Left ventricle myocardium inferior (tissue), 1 donor: ENCODE measurements around the gene SIX3. TPM values are rescaled to one million over a fixed set of nuclear protein-coding genes. Genes with fewer than 3 reads are reported as not detected.

Experiments
- DNase-seq: peaks from one replicate; pipeline ENCODE4 v3.0.0-alpha.2; 2020
- H3K27ac ChIP-seq: fragments of 200-600 bp; replicated peaks from 2 replicates; pipeline ENCODE4 v1.8.0; 2021
- H3K27me3 ChIP-seq: fragments of 200-600 bp; 2 replicates; pipeline ENCODE4 v1.8.0; 2021; ENCODE audit warnings: low read depth
- H3K36me3 ChIP-seq: fragments of 200-600 bp; 2 replicates; pipeline ENCODE4 v1.8.0; 2021
- H3K4me1 ChIP-seq: fragments of 200-600 bp; 2 replicates; pipeline ENCODE4 v1.8.0; 2021
- H3K4me3 ChIP-seq: fragments of 200-600 bp; 2 replicates; pipeline ENCODE4 v1.8.0; 2021; ENCODE audit warnings: mild to moderate bottlenecking, moderate library complexity
- H3K9me3 ChIP-seq: fragments of 200-600 bp; replicated peaks from 2 replicates; pipeline ENCODE4 v1.8.0; 2021
- intact Hi-C: fragments of 100-400 bp; cut with micrococcal nuclease; formaldehyde crosslinking; loops from one replicate; pipeline ENCODE4 v1.11.0; 2022
- total RNA-seq: library from RNA; stranded (reverse); fragmentation: NEBNext Ultra II Directional; extraction: Animal tissue kit (Norgen Biotek cat#: 25700); gene quantifications from one replicate; pipeline ENCODE4 v1.2.1, GENCODE V29; 2021
- TF ChIP-seq, protein P1 (sequence below): fragments of 200-600 bp; IDR thresholded peaks from 2 replicates; pipeline ENCODE4 v1.8.0; 2021; ENCODE audit warnings: antibody characterized with exemption, mild to moderate bottlenecking, borderline replicate concordance
- donor health status: DM: no; HTN: yes; CAD: no; lungs with severe emphysema.

SIX3 gene
- total RNA-seq, 1 donor from 2014 or later = not detected

DNA sequence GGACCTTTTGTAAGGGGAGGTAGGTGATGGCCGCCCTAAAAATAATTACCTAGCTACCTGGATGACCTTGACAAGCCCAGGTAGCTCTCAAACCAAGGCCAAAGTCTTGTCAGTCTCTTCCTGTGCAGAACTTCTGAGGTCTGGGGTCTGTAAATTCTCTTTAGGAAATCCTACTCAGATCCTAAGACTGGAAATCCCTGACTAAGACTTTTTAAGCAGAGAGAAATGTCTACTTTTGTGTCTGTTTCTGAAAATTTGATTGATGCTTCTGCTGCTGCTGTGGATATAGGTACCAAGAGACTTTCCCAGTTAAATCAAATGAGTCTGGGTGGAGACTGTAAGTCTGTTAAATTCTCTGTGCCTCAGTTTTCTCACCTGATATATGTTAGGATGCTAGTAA is 36.9 kb upstream of the SIX3 start:
- Histone ChIP-seq H3K4me1 (no peaks in the 10 kb centered on the region), H3K36me3 (no peaks in the 10 kb centered on the region), H3K4me3 (no peak overlapping the region), H3K27me3 (peaks cover 93% of the 10 kb centered on the region), H3K27ac (no peak overlapping the region), H3K9me3 (peaks cover 9% of the 10 kb centered on the region)
- intact Hi-C loops = no loop called here
- TF ChIP-seq, protein P1, sequence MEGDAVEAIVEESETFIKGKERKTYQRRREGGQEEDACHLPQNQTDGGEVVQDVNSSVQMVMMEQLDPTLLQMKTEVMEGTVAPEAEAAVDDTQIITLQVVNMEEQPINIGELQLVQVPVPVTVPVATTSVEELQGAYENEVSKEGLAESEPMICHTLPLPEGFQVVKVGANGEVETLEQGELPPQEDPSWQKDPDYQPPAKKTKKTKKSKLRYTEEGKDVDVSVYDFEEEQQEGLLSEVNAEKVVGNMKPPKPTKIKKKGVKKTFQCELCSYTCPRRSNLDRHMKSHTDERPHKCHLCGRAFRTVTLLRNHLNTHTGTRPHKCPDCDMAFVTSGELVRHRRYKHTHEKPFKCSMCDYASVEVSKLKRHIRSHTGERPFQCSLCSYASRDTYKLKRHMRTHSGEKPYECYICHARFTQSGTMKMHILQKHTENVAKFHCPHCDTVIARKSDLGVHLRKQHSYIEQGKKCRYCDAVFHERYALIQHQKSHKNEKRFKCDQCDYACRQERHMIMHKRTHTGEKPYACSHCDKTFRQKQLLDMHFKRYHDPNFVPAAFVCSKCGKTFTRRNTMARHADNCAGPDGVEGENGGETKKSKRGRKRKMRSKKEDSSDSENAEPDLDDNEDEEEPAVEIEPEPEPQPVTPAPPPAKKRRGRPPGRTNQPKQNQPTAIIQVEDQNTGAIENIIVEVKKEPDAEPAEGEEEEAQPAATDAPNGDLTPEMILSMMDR = no peak
- DNase-seq = no peak

DNA sequence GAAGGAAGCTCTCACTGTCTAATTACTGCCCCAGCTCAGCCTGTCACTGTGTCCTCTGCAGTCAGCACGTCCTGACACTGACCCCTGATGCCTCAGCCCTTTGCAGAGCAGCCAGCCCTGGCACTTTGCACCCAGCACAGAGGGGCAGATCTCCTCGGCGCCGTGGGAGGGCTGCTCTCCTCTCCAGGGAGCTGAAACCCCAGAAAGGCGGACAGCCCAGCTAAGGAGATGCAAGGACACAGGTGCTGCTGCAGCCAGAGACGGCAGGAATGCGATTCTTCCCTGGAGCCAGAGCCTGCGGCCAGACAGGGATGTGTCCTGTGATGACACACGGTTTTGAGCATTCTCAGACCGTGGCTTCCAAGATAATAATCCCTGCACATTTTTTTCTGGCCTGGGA is 34.5 kb upstream of the SIX3 start:
- intact Hi-C loops = no loop called here
- Histone ChIP-seq H3K9me3 (peaks cover 32% of the 10 kb centered on the region), H3K4me1 (no peaks in the 10 kb centered on the region), H3K4me3 (no peak overlapping the region), H3K36me3 (no peaks in the 10 kb centered on the region), H3K27me3 (peaks cover 74% of the 10 kb centered on the region), H3K27ac (no peak overlapping the region)
- no peak for DNase-seq
- TF ChIP-seq, protein P1 = no peak

DNA sequence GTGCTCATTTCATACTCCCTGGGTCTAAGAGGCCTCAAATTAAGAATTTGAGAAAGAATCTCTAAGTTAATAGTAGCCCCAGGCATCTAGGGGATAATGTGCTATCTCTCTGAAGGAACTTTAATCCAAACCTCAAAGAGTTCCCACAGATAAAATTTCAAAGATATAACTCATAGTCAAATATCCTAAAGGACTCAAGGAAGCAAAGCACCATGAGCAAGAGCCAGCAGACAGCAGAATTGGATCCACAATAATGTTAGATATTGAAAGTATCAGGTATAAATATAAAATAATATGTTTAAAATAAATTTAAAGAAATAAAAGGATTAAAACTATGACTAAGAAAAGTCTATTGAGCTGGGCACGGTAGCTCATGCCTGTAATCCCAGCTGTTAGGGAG is 31.7 kb upstream of the SIX3 start:
- Histone ChIP-seq H3K4me3 (no peak overlapping the region), H3K9me3 (peaks cover 32% of the 10 kb centered on the region), H3K27me3 (peaks cover 56% of the 10 kb centered on the region), H3K27ac (no peak overlapping the region), H3K36me3 (no peaks in the 10 kb centered on the region), H3K4me1 (no peaks in the 10 kb centered on the region)
- TF ChIP-seq, protein P1 = no peak
- DNase-seq = no peak
- intact Hi-C loops = no loop called here

DNA sequence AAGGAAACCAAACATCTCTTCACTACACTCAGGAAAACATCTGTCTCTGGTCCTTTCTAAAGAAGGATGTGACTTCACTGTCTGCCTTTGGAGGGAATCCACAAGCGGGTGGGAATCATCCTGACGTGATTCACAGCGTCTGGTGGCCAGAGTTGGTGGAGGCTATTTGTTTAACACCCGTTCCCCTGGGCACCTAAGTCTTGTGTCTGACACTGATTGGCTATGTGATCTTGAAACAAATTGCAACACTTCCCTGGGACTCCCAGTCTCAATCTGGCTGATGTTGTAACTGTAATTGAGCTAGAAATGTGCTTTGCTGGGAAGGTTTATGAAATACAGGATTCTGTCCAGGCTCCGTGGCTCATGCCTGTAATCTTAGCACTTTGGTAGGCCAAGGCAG is 28.8 kb upstream of the SIX3 start:
- H3K27ac ChIP-seq = no peak overlapping the region
- H3K4me1 ChIP-seq = no peaks in the 10 kb centered on the region
- TF ChIP-seq, protein P1 = no peak
- DNase-seq = no peak
- no peak overlapping the region for H3K4me3 ChIP-seq
- H3K9me3 ChIP-seq = peaks cover 32% of the 10 kb centered on the region
- H3K27me3 ChIP-seq = peaks cover 46% of the 10 kb centered on the region
- intact Hi-C loops = no loop called here
- no peaks in the 10 kb centered on the region for H3K36me3 ChIP-seq

DNA sequence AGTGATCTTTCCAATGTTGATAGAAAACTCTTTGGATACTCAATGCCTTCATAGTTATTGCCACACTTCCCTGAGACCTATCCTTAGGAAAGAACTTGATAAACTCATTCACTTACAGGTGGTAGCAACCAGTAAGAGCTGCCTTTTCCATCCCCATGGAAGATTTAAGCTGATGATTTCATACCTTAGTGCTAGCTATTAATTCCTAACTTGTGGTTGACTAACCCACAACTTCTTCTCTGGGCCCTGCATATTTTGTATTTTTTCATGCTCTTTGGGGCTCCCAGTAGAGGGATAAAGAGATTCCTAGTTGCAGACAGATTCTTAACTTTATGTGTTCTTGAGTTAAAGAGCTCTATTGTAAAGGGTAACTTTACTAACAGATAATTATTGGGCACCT is 25.2 kb upstream of the SIX3 start:
- Histone ChIP-seq H3K27me3 (peaks cover 68% of the 10 kb centered on the region), H3K27ac (no peak overlapping the region), H3K4me1 (no peaks in the 10 kb centered on the region), H3K9me3 (peaks cover 6% of the 10 kb centered on the region), H3K4me3 (no peak overlapping the region), H3K36me3 (no peaks in the 10 kb centered on the region)
- DNase-seq = no peak
- intact Hi-C loops = no loop called here
- TF ChIP-seq, protein P1 = no peak

DNA sequence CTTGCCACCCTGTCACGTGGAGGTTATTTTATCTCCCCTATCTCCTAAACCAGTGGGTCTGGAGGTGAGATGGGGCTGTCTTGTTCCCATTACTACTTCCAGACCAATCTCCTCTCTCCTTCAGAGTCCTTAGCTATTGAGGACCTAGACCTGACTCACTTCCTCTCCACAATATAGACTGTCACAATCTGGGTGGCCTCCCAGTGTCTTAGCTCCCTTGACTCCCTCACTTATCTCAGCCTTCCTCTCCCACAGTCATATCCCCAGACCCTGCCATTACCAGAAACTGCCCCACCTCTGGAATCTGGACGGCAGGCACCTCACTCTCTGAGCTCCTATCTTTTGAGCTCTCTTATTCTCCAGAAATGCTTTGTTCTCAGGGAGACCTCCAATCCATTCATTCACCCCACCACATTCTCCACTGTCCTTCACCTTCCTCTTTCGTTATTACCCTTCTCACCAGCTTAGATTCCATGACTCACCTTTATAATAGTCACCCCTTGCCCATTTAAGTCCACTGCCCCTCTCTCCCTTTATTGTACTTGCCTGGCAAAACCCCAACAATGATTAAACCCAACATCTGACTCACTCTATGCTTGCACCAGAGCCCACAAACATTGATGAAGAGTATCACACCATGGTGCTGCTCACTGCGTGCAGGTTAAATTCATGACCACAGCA is 23.3 kb upstream of the SIX3 start:
- Histone ChIP-seq H3K27me3 (peaks cover 74% of the 10 kb centered on the region), H3K4me1 (no peaks in the 10 kb centered on the region), H3K9me3 (no peaks in the 10 kb centered on the region), H3K4me3 (no peak overlapping the region), H3K27ac (no peak overlapping the region), H3K36me3 (no peaks in the 10 kb centered on the region)
- TF ChIP-seq, protein P1 = no peak
- intact Hi-C loops = no loop called here
- no peak for DNase-seq
